HG03103 (cell line): ENCODE measurements around the gene TMEM79.

Experiments
- ATAC-seq: cut with Tn5 transposase; IDR thresholded peaks from one replicate; pipeline ENCODE4 v1.9.1; 2021; ENCODE audit warnings: low read depth; ENCODE audit not compliant: unreplicated experiment

The TMEM79 gene

DNA sequence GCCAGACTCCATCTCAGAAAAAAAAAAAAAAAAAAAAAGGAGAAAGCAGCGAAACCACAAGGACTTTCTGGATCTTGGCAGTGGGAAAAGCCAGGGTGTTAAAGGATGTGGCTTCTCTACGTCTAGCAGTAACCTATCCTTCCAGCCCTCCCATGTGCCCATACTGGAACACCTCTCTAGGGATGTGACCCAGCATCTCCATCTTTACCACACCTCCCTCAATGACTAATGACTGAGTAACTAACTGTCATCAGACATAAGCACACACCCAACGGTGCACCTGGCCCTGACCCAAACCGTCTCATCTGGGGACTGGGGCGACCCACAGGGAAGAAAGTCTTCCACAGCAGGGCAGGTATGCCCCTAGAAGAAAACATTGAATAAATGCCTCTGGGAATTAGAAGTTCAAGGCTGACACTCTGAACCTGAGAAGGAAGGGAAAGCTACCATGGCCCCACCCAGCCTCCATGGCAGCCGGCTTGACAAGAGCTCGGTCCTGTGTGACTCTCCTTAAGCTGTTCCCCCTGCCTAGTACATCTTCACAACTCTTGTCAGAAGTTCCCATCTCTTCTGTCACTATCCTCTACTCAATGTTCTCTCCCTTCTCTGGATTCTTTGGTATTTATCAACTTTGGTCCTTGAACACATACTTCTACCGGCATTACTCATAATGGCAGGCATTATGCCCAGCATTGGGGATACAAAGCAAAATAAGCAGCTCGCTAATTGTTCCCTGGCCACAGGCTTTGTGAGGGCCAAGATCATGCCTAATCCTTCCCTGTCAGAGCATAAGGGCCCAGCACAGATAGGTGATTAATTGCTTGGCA, 21.5 kb upstream of the TMEM79 start:
- ATAC-seq: no peak

DNA sequence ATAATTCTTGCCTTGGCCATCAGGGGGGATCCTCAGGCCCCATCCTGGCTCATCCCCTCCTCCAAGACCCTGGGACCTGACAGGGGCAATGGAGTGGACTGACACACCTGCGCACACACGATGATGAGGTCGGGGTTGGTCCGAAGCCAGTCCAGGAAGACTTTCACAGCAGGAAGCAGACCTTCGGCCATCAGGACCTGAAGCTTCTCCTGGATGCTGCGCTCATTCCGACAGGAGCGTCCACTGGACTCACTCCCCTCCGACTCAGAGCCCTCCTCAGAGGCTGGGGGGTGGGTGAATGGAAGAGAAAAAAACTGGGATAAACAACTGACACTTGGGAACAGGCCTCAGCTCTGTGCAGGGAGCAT, 20.9 kb upstream of the TMEM79 start:
- no peak for ATAC-seq

- ATAC-seq: no peak
Measured at GRCh38 chr1:156266051-156266450, 18.1 kb upstream of the TMEM79 start.

- no peak for ATAC-seq
Measured at GRCh38 chr1:156268336-156268735, 15.8 kb upstream of the TMEM79 start.

GRCh38 chr1:156270314-156270713, 13.8 kb upstream of the TMEM79 start:
- ATAC-seq: no peak

DNA sequence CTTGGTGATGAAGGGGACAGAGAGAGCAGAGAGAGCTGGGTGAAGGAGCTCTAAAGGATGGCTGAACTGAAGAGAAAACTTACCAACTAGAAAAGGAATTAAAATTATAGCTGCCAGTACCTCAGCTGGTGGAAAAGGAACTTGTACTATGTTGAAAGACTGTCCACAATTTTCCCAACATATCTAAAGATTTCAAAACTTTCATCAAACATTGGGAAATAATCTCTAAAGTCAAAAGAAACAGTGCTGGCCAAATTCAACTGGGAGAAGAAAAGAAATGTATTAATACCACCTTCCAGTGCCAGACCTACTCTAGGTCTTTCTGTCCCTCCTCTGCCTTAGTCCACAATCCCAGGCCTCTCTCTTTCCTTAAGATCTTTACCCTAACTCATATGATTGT, 7.6 kb upstream of the TMEM79 start:
- no peak for ATAC-seq

- no peak for ATAC-seq
Measured at GRCh38 chr1:156276966-156277381, 7.2 kb upstream of the TMEM79 start.

GRCh38 chr1:156279837-156280236, 4.3 kb upstream of the TMEM79 start:
- no peak for ATAC-seq

DNA sequence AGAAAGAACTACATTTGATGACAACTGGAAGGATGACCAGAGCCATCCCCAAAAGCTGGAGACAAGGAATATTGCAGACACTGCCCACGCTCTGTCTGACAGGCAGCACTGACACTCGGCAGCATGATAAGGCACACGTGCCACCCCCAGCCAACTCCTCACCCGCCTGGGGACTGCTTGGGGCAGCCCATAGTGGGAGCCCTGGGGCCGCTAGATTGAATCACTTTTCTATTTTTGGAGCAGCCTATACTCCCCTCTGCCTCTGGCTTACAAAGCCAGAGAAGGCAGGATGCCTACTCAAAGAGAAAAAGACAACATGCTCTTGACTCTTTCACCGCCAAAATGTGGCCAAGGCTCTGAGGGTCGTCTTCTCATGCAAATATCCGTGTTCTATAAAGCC, 2.8 kb upstream of the TMEM79 start:
- no peak for ATAC-seq

DNA sequence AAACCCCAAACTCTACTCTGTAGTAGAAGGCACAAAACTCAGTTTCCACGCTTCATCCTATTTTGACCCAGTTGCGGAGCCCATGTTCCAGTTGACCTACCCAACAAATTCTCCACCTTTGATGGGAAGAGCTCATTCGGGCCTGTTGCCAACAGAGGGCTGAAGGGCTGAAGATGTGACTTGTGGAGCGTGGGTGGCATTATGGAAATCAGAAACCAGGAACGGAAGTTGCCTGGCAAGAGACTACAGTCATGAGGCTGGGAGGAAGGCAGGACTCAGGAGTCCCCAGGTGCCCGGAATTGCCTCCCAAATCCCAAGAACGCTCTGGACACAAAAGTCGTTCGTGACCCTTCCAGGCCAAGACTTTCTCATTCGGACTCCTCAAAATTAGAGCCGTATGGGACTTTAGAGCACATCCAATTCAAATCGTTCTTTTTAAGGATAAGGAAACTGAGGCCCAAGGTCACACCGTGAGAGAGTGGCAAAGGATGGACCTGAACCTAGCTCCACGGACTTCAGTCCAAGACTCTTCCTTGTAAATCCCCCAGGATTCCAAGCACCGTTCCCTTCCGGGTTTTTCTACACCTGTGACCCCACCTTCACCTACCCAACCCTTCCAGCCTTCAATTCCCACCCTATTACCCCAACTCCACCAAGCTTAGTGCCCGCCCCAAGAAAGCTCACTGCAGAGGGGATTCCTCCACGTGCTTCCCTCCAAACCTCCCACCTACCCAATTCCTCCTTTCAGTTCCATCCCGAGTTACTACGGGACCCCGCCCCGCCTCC, 2.2 kb upstream of the TMEM79 start:
- ATAC-seq: no peak

DNA sequence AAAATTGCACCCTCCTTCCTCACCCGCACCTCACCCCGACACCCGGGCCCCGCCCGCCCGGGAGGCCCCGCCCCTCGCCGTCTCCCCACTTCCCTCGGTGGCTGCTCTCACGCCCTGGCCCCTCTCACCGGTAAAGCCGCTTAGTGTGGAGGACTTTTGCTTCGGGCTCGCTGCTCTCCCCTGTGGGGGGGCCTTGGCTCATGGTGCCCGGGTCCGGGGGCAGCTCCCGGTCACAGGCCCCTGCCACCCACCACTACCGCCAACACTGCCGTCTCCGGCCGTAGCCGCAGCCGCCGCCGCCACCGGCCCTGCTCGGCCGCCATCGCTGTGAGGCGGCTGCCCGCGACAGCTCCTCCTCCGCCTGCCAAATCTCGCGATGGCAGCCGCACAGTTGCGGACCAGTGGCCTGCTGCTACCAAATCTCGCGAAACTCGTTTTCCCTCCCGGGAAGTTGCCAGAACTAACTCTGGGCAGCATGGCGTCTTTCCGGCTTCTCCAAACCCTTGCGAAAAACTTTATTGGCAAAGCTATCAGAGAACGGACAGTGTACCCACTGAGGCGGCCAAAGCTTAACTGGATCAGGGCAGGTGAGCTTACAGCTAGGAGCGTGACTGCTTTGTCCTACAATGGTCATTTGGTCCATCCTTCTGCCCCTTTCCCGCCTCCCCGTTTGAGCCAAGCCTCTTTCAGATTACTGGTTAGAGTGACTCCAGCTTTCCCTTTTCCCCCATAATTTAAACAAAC, 1.5 kb upstream of the TMEM79 start, which contains the start of gene SMG5:
TSS of gene SMG5 (minus strand) at position 347 of the 744 bp plus-strand sequence. CDS start at position 202, 145 bp downstream.
- peak; percentile 78 for ATAC-seq

DNA sequence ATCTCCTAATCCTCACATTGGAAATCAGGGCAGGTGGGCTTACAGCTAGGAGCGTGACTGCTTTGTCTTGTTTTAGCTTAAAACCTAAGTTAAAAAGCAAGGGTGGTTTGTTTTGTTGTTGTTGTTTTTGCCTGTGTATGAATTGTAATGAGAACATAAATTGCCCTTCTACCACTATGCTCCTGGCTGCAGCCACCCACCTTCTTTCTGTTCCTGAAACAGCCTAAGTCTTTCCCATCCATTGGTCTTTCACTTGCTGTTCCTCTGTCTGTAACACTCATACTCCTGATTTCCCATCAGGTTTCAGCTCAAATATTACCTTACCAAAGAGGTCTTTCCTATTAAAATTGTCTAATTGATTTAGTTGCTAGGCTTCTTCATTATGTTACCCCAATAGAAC, 604 bp upstream of the TMEM79 start:
- no peak for ATAC-seq

DNA sequence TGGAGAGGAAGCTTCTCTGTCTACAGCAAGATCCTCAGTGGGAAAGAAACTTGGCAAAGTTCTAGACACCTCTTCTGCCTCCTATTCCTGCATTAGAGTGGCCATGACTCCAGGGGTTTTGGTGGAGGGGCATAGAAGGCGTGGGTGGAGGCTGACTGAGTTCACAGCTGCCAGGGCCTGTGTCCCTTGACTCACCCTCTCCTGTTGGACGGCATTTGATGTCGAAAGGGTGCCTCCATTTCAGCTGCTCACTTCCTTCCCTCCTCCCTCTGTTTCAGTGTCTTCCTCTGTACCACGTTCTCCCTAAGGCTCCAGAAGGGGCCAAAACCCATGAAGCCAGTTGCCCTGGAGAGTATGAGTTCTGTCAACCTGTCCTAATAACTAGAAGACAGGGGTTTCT, 632 bp downstream of the TMEM79 start:
- ATAC-seq: no peak

GRCh38 chr1:156285437-156285836, 1.3 kb downstream of the TMEM79 start:
- no peak for ATAC-seq

GRCh38 chr1:156286061-156286460, 1.9 kb downstream of the TMEM79 start:
- no peak for ATAC-seq

DNA sequence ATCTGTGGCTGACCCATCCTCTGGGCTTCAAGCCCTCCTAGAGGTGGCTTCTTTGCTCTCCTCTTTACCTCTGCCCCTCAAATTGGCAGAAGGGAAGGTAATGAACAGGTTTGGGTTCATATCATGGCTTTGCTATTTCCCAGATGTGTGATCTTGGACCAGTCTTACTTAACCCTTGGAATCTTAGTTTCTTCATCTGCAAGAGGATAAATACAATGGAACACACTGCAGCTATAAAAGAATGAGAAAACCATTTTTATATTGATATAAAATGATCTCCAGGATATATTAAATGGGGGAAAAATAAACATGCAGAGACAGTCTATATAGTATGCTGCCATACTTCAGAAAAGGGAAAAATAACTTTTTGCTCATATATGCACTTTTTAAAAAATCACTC, 5.7 kb downstream of the TMEM79 start:
- no peak for ATAC-seq

DNA sequence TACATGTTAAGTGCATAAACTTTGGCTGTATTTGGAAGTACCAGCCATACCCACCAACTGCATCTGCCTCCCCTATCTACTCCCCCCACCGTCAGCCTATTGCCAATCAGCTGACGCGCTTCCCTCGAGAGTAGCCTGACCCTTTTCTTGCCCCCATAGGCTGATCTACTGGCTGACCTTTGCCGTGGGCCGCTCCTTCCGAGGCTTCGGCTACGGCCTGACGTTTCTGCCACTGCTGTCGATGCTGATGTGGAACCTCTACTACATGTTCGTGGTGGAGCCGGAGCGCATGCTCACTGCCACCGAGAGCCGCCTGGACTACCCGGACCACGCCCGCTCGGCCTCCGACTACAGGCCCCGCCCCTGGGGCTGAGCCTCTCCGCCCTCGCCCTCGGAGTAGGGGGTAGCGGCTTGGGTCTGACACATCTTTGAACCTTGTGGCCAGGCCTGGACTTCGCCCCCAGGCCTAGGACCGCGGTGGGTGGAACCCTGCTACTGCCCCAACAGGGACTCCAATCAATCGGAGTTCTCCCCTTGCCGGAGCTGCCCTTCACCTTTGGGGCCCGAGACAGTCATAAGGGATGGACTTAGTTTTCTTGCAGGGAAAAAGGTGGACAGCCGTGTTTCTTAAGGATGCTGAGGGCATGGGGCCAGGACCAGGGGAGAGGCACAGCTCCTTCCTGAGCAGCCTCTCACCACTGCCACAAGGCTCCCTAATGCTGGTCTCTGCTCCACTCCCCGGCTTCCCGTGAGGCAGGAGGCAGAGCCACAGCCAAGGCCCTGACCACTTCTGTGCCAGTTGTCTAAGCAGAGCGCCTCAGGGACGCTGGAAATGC, 7.3 kb downstream of the TMEM79 start:
- no peak for ATAC-seq

GRCh38 chr1:156293098-156293434, 8.9 kb downstream of the TMEM79 start:
- no peak for ATAC-seq

GRCh38 chr1:156293895-156294294, 9.8 kb downstream of the TMEM79 start:
- no peak for ATAC-seq

DNA sequence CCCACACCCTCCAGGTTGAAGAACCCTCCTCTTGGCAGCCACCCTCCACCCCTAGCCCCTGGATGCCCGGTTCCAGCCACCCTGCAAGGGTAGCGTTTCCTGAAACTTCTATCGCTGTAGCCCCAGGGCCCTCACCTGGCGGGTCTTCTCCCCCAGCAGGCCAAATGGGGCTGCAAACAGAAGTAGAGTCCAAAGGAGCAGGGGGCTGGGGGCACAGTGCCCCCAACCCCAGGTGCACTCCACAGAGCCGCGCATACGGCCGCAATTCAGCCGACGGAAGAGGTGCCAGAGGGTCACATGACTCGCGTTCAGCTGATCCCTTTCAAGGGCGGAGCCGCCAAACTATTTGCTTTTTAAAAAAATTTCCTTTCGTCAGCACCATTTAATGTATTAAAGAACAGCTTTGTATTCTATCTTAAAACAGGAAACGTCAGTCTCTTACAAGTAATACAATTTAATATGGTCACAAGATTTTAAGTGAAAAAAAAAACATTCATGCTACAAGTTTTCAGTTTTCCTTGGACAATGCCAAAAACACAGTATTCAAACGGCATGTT, 11.3 kb downstream of the TMEM79 start, which contains the start of gene GLMP:
TSS of gene GLMP (minus strand) at position 289 of the 557 bp plus-strand sequence. CDS start at position 255, 34 bp downstream.
- no peak for ATAC-seq
